Measurements from ENCODE around the gene BPGM.

- TF ChIP-seq, protein P1, sequence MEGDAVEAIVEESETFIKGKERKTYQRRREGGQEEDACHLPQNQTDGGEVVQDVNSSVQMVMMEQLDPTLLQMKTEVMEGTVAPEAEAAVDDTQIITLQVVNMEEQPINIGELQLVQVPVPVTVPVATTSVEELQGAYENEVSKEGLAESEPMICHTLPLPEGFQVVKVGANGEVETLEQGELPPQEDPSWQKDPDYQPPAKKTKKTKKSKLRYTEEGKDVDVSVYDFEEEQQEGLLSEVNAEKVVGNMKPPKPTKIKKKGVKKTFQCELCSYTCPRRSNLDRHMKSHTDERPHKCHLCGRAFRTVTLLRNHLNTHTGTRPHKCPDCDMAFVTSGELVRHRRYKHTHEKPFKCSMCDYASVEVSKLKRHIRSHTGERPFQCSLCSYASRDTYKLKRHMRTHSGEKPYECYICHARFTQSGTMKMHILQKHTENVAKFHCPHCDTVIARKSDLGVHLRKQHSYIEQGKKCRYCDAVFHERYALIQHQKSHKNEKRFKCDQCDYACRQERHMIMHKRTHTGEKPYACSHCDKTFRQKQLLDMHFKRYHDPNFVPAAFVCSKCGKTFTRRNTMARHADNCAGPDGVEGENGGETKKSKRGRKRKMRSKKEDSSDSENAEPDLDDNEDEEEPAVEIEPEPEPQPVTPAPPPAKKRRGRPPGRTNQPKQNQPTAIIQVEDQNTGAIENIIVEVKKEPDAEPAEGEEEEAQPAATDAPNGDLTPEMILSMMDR (IDR thresholded peaks at IDR 0.05) = no peak
- TF ChIP-seq POLR2A (IDR thresholded peaks at IDR 0.05) = no peak
Measured at GRCh38 chr7:134704827-134705226, 58.2 kb downstream of the BPGM start.
